Ovary (tissue), 9 donors: ENCODE measurements around the gene PTPRN2. TPM values are rescaled to one million over a fixed set of nuclear protein-coding genes. Genes with fewer than 3 reads are reported as not detected.

Experiments used
- DNase-seq, 5 donors: peaks; one replicate each; pipeline ENCODE4 v3.0.0-alpha.2; 2019 to 2020
- H3K27ac ChIP-seq, 2 donors: fragments of 200-600 bp; one replicate each; pipeline versions ENCODE4 v1.5.1 to v1.8.0; 2019 to 2022
- H3K27me3 ChIP-seq: fragments of 200-600 bp; one replicate; pipeline ENCODE4 v1.8.0; 2022
- H3K36me3 ChIP-seq: fragments of 200-600 bp; sonication (generic); one replicate; pipeline ENCODE4 v1.5.1; 2019
- H3K4me1 ChIP-seq: one replicate; pipeline ENCODE4 v1.8.1; 2013; ENCODE audit warnings: mild to moderate bottlenecking, moderate library complexity; ENCODE audit not compliant: insufficient read depth
- H3K4me3 ChIP-seq: fragments of 200-600 bp; sonication (generic); one replicate; pipeline ENCODE4 v1.5.1; 2017
- H3K9me3 ChIP-seq, 2 donors: fragments of 200-600 bp in 1 of 2; sonication (generic) in 1 of 2; one replicate each; pipeline versions ENCODE4 v1.5.1 to v1.8.1; 2013 to 2019; ENCODE audit warnings: mild to moderate bottlenecking in 1 of 2, moderate library complexity in 1 of 2
- CTCF ChIP-seq, 3 donors: fragments of 450-650 bp in 2 of 3; fragments of 200-600 bp in 1 of 3; IDR thresholded peaks; one replicate each; pipeline versions ENCODE4 v1.5.1 to v1.8.0; 2016 to 2022; ENCODE audit warnings: antibody characterized with exemption in 3 of 3, mild to moderate bottlenecking in 1 of 3
- EP300 ChIP-seq: sonication (generic); formaldehyde crosslinking; IDR thresholded peaks from one replicate; pipeline ENCODE4 v1.6.1; 2017; ENCODE audit warnings: antibody characterized with exemption
- POLR2A ChIP-seq: fragments of 450-650 bp; IDR thresholded peaks from one replicate; pipeline ENCODE4 v1.6.1; 2017; ENCODE audit warnings: antibody characterized with exemption, mild to moderate bottlenecking, moderate library complexity
- WGBS, 3 donors: extraction: QIAGEN DNeasy Blood & Tissue Kit in 1 of 3; methylation state at CpG; one replicate each; pipeline versions ENCODE4 v1.1.5 to v1.1.7; 2013 to 2017; 5-methylcytosine and 5-hydroxymethylcytosine counted together
- intact Hi-C, 4 donors: fragments of 100-400 bp; cut with DNase I; formaldehyde crosslinking; loops; one replicate each; pipeline versions ENCODE4 v1.11.0 to v1.15.1; 2022 to 2023
- polyA plus RNA-seq, 2 donors: library from polyadenylated mRNA; stranded (reverse); fragments of 200-250 nt in 1 of 2; fragments of 350-450 nt in 1 of 2; fragmentation: Illumina TruSeq in 1 of 2; extraction: RNeasy Lipid Tissue Mini Kit (QIAGEN cat#74804) in 1 of 2; gene quantifications; one replicate each; pipeline ENCODE4 v1.2.3, GENCODE V29; 2013 to 2014
- total RNA-seq, 7 donors: library from RNA; depleted of rRNA in 2 of 7; stranded (reverse); fragments of >200 nt in 2 of 7; fragmentation: NEBNext Ultra II Directional in 3 of 7; extraction: Animal tissue kit (Norgen Biotek cat#: 25700) in 3 of 7; gene quantifications; one replicate each; pipeline versions ENCODE4 v1.1.0 to v1.2.4, GENCODE V29; 2016 to 2023
- donor health status: DM: no; HTN: no; CAD: no; lungs with moderate emphysema.
- donor health status: DM: no; HTN: no; CAD: no.
- donor health status: Bipolar disorder and iron deficiency.
- donor health status: DM: yes; HTN: yes; CAD: no.
- donor health status: DM: no; HTN: no; CAD: no.
- donor health status: DM: yes; HTN: yes; CAD: no.

The PTPRN2 gene
- total and polyA plus RNA-seq, 9 donors = 3.5 to 11.1 (median 5.9) TPM

DNA sequence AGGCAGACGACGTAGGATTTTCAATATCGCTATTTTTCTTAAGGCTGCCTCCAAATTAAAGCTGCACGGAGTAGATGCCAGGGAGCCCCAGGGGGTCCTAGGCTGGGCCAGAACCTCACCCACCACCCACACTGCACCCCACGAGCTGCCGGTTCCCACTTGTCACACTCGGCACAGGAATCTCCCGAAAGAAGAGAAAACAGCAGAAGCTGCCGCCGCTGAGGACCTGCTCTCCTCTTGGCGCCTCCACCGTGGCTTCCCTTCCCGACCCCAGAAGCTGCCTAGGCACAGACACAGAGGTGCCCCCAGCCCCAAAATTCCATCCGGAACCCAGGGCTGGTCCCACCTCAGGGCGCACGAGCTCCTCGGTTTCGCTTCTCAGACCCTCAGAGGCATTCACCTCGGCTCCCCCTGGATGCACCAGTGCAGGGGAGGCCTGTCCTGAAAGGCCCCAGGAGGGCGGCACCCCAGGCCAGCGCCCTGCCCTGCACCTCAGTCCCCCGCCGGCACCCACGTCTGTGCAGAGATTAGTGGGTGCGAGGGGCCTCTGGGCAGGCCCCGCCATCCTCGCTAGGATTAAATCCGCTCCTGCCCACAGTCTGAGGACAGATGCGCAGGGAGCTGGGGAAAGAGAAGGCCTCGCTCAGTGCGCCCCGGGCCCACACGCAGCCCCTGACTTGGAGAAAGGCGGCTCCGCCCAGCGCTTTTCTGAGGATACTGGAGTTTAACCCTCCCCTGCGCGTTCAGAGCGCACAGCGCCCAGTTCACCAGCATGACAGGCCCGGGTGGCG is 99.2 kb downstream of the PTPRN2 start:
- H3K27ac ChIP-seq = no peak overlapping the region
- DNase-seq = no peak
- WGBS, 3 donors = 74 to 78% (median 76%) methylated on average over 39 to 42 of the region's 42 CpGs
- no peak for TF ChIP-seq POLR2A
- no peak for TF ChIP-seq CTCF (IDR thresholded peaks at IDR 0.05)
- no peak for TF ChIP-seq EP300
- H3K9me3 ChIP-seq = no peaks in the 10 kb centered on the region
- H3K36me3 ChIP-seq = no peaks in the 10 kb centered on the region
- intact Hi-C loops = no loop called here
- H3K4me1 ChIP-seq = no peaks in the 10 kb centered on the region
- no peaks in the 10 kb centered on the region for H3K27me3 ChIP-seq
- H3K4me3 ChIP-seq = no peak overlapping the region

DNA sequence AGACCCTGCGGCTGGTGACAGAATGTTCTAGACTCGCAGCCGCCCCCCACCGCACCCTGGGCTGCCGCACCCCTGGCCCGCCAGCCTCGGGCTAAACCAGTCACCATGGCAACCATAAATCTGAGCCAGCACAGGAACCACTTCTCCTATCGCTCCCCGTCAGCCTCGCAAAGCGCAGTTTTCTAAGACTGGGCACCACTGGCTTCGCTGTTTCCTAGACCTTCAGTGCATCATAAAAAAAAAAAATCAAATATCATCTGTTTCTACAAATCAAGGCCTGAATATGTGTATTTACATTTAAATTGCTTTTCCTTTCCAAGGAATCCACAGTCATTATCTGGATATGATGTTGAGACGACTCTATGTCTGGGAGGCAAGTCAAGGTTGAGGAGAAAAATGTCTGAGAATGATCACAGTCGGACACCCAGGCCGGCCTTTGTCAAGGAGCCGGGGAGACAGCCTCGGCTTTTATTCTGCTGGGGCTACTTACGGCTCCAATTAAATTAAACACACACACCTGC is 99.9 kb downstream of the PTPRN2 start:
- no peak for TF ChIP-seq POLR2A
- TF ChIP-seq CTCF (IDR thresholded peaks at IDR 0.05) = no peak
- no peak for TF ChIP-seq EP300
- WGBS, 3 donors = 22 to 35% (median 27%) methylated on average over 18 of the region's 18 CpGs
- H3K4me1 ChIP-seq = no peaks in the 10 kb centered on the region
- no peaks in the 10 kb centered on the region for H3K36me3 ChIP-seq
- no peak overlapping the region for H3K4me3 ChIP-seq
- intact Hi-C loops = no loop called here
- no peaks in the 10 kb centered on the region for H3K9me3 ChIP-seq
- H3K27me3 ChIP-seq = no peaks in the 10 kb centered on the region
- no peak overlapping the region for H3K27ac ChIP-seq
- DNase-seq = no peak

- intact Hi-C loops = no loop called here
- Histone ChIP-seq H3K36me3 (no peaks in the 10 kb centered on the region), H3K9me3 (no peaks in the 10 kb centered on the region), H3K27me3 (no peaks in the 10 kb centered on the region), H3K27ac (no peak overlapping the region), H3K4me1 (no peaks in the 10 kb centered on the region), H3K4me3 (no peak overlapping the region)
- no peak for DNase-seq
- 93 to 95% (median 93%) methylated on average over 8 of the region's 8 CpGs for WGBS, 3 donors
- TF ChIP-seq EP300 (no peak), CTCF (IDR thresholded peaks at IDR 0.05) (no peak), POLR2A (no peak)
Measured at GRCh38 chr7:158486919-158487318, 100.7 kb downstream of the PTPRN2 start.

DNA sequence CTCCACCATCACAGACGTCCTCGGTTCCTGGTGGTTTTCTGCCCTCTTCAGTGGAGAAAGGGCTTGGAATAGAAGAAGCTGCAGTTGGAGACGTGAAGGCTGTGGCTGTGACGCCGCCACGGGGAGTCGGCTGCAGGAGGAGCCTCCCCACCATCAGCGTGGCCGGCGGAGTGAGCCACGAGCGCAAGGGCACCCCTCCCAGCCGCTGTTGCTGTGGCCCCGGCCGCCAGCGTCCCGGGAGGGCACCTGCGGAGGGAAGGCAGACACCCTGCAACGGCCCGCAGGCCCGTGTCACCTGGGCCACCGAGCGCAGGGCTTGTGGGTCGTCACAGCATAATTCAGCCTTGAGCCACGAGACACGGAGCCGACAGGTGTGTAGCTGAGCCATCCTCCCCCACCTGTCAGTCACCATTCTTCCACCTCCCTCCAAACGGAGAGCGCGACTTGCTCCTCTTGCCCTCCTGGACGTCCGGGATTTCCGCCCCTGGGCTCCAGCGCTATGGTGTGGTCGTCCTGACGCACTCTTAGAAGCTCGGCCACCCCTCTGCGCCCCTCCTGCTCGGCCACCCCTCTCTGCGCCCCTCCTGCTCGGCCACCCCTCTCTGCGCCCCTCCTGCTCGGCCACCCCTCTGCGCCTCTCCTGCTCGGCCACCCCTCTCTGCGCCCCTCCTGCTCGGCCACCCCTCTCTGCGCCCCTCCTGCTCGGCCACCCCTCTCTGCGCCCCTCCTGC is 102.7 kb downstream of the PTPRN2 start:
- no peaks in the 10 kb centered on the region for H3K36me3 ChIP-seq
- H3K27ac ChIP-seq = no peak overlapping the region
- H3K4me1 ChIP-seq = no peaks in the 10 kb centered on the region
- WGBS, 3 donors = 88 to 91% (median 89%) methylated on average over 48 to 50 of the region's 50 CpGs
- no peak overlapping the region for H3K4me3 ChIP-seq
- H3K9me3 ChIP-seq = no peaks in the 10 kb centered on the region
- no peak for TF ChIP-seq POLR2A
- no peak for TF ChIP-seq EP300
- no peak for TF ChIP-seq CTCF (IDR thresholded peaks at IDR 0.05)
- DNase-seq = no peak
- intact Hi-C loops = no loop called here
- H3K27me3 ChIP-seq = no peaks in the 10 kb centered on the region
